ENCODE results near the gene LATS1. TPM values are rescaled to one million over a fixed set of nuclear protein-coding genes. Genes with fewer than 3 reads are reported as not detected.
A peak's percentile ranks its signal among the peaks of the same experiment; 100 is the strongest.
"Not testable (repeated sequence)": the region's sequence is repeated elsewhere in the genome, so short reads cannot be mapped to it uniquely, and the experiment has no call there.

Gene LATS1
- total and polyA plus RNA-seq, 3 experiments from 2014 or later, result 12.7 to 33.8 (median 29.7) TPM

- no peaks in the 10 kb centered on the region for H3K9me3 Mint-ChIP-seq
- H3K4me1 Mint-ChIP-seq, result peaks cover 19 to 44% (median 41%) of the 10 kb centered on the region in 3 donors
- DNase-seq, result no peak
- H3K4me1 ChIP-seq (ENCODE audit: insufficient read depth, low read length), result no peaks in the 10 kb centered on the region
- H3K27me3 ChIP-seq (ENCODE audit: insufficient read depth, low read length, poor library complexity, severe bottlenecking), result no peaks in the 10 kb centered on the region
- CTCF ChIA-PET, result no interaction called here
- H3K36me3 ChIP-seq (ENCODE audit: insufficient read depth, low read length), result peaks cover 19% of the 10 kb centered on the region
- peak overlapping the region in 2 of 8 donors; percentile 42 to 54 for H3K27ac Mint-ChIP-seq
- POLR2A ChIA-PET, result no interaction called here
- H3K27me3 Mint-ChIP-seq, result no peaks in the 10 kb centered on the region
- H3K36me3 Mint-ChIP-seq, result peaks cover 5 to 58% (median 13%) of the 10 kb centered on the region in 3 donors
- no peaks in the 10 kb centered on the region for H3K9me3 ChIP-seq (ENCODE audit: low read length)
- no peak overlapping the region for H3K27ac ChIP-seq (ENCODE audit: low read depth, low read length)
- no peak overlapping the region for H3K4me3 ChIP-seq (ENCODE audit: low read length)
- no peak overlapping the region for H3K4me3 Mint-ChIP-seq
Measured at GRCh38 chr6:149683256-149683859, 34.5 kb downstream of the LATS1 start.

GRCh38 chr6:149681845-149682244, 36.1 kb downstream of the LATS1 start:
- H3K27me3 ChIP-seq (ENCODE audit: insufficient read depth, low read length, poor library complexity, severe bottlenecking); POLR2A ChIA-PET; H3K9me3 ChIP-seq (ENCODE audit: low read length); DNase-seq; CTCF ChIA-PET; H3K4me1 ChIP-seq (ENCODE audit: insufficient read depth, low read length); H3K4me3 Mint-ChIP-seq; H3K27ac ChIP-seq (ENCODE audit: low read depth, low read length); H3K9me3 Mint-ChIP-seq; H3K4me3 ChIP-seq (ENCODE audit: low read length); H3K27ac Mint-ChIP-seq; H3K27me3 Mint-ChIP-seq: not testable (repeated sequence)
- peaks cover 24% of the 10 kb centered on the region for H3K36me3 ChIP-seq (ENCODE audit: insufficient read depth, low read length)
- H3K4me1 Mint-ChIP-seq, result peaks cover 20 to 37% (median 34%) of the 10 kb centered on the region in 3 donors
- H3K36me3 Mint-ChIP-seq, result peaks cover 5 to 64% (median 19%) of the 10 kb centered on the region in 3 donors

GRCh38 chr6:149681209-149681608, 36.7 kb downstream of the LATS1 start:
- Histone ChIP-seq H3K4me1 (ENCODE audit: insufficient read depth, low read length) (no peaks in the 10 kb centered on the region), H3K9me3 (ENCODE audit: low read length) (no peaks in the 10 kb centered on the region), H3K36me3 (ENCODE audit: insufficient read depth, low read length) (peaks cover 30% of the 10 kb centered on the region), H3K27ac (ENCODE audit: low read depth, low read length) (no peak overlapping the region), H3K27me3 (ENCODE audit: insufficient read depth, low read length, poor library complexity, severe bottlenecking) (no peaks in the 10 kb centered on the region), H3K4me3 (ENCODE audit: low read length) (no peak overlapping the region)
- H3K4me3 Mint-ChIP-seq, result no peak overlapping the region
- peak overlapping the region in 4 of 8 donors; percentile 33 to 72 (median 54) for H3K27ac Mint-ChIP-seq
- POLR2A ChIA-PET, result no interaction called here
- no peaks in the 10 kb centered on the region for H3K27me3 Mint-ChIP-seq
- peaks cover 5 to 63% (median 23%) of the 10 kb centered on the region in 3 donors for H3K36me3 Mint-ChIP-seq
- peaks cover 13 to 31% (median 28%) of the 10 kb centered on the region in 3 donors for H3K4me1 Mint-ChIP-seq
- H3K9me3 Mint-ChIP-seq, result no peaks in the 10 kb centered on the region
- CTCF ChIA-PET, result no interaction called here
- DNase-seq, result no peak

GRCh38 chr6:149680503-149680902, 37.4 kb downstream of the LATS1 start:
- no peaks in the 10 kb centered on the region for H3K9me3 Mint-ChIP-seq
- no peaks in the 10 kb centered on the region for H3K27me3 Mint-ChIP-seq
- ChIA-PET POLR2A (no interaction called here), CTCF (no interaction called here)
- Histone ChIP-seq H3K27me3 (ENCODE audit: insufficient read depth, low read length, poor library complexity, severe bottlenecking) (no peaks in the 10 kb centered on the region), H3K9me3 (ENCODE audit: low read length) (no peaks in the 10 kb centered on the region), H3K4me1 (ENCODE audit: insufficient read depth, low read length) (no peaks in the 10 kb centered on the region), H3K27ac (ENCODE audit: low read depth, low read length) (no peak overlapping the region), H3K4me3 (ENCODE audit: low read length) (no peak overlapping the region), H3K36me3 (ENCODE audit: insufficient read depth, low read length) (peaks cover 37% of the 10 kb centered on the region)
- no peak for DNase-seq
- H3K36me3 Mint-ChIP-seq, result peaks cover 5 to 65% (median 23%) of the 10 kb centered on the region in 3 donors
- no peak overlapping the region for H3K4me3 Mint-ChIP-seq
- H3K27ac Mint-ChIP-seq, result peak overlapping the region in 3 of 8 donors; percentile 22 to 57 (median 45)
- H3K4me1 Mint-ChIP-seq, result peaks cover 13 to 29% (median 25%) of the 10 kb centered on the region in 3 donors

- H3K27ac ChIP-seq (ENCODE audit: low read depth, low read length); H3K9me3 Mint-ChIP-seq; H3K4me1 Mint-ChIP-seq; DNase-seq; H3K4me1 ChIP-seq (ENCODE audit: insufficient read depth, low read length); H3K4me3 ChIP-seq (ENCODE audit: low read length); POLR2A ChIA-PET; CTCF ChIA-PET; H3K27me3 ChIP-seq (ENCODE audit: insufficient read depth, low read length, poor library complexity, severe bottlenecking); H3K27me3 Mint-ChIP-seq; H3K4me3 Mint-ChIP-seq; H3K9me3 ChIP-seq (ENCODE audit: low read length): not testable (repeated sequence)
- peaks cover 39% of the 10 kb centered on the region for H3K36me3 ChIP-seq (ENCODE audit: insufficient read depth, low read length)
- Mint-ChIP-seq H3K36me3 (peaks cover 4 to 78% (median 19%) of the 10 kb centered on the region in 3 donors), H3K27ac (peak overlapping the region in 2 of 8 donors; percentile 54 to 70)
Measured at GRCh38 chr6:149672265-149672664, 45.6 kb downstream of the LATS1 start.

GRCh38 chr6:149660028-149660427, 57.9 kb downstream of the LATS1 start:
- no peak for DNase-seq
- H3K27ac ChIP-seq (ENCODE audit: low read depth, low read length), result no peak overlapping the region
- H3K27me3 Mint-ChIP-seq, result no peaks in the 10 kb centered on the region
- H3K36me3 Mint-ChIP-seq, result peaks cover 0 to 55% (median 14%) of the 10 kb centered on the region in 3 donors
- H3K4me3 Mint-ChIP-seq, result no peak overlapping the region
- H3K4me1 ChIP-seq (ENCODE audit: insufficient read depth, low read length), result no peaks in the 10 kb centered on the region
- POLR2A ChIA-PET, result no interaction called here
- H3K4me1 Mint-ChIP-seq, result no peaks in the 10 kb centered on the region
- no peaks in the 10 kb centered on the region for H3K27me3 ChIP-seq (ENCODE audit: insufficient read depth, low read length, poor library complexity, severe bottlenecking)
- no peaks in the 10 kb centered on the region for H3K9me3 ChIP-seq (ENCODE audit: low read length)
- H3K9me3 Mint-ChIP-seq, result no peaks in the 10 kb centered on the region
- H3K36me3 ChIP-seq (ENCODE audit: insufficient read depth, low read length), result peaks cover 12% of the 10 kb centered on the region
- no peak overlapping the region for H3K4me3 ChIP-seq (ENCODE audit: low read length)
- CTCF ChIA-PET, result no interaction called here
- H3K27ac Mint-ChIP-seq, result no peak overlapping the region

GRCh38 chr6:149657441-149657840, 60.5 kb downstream of the LATS1 start:
- Histone ChIP-seq H3K36me3 (ENCODE audit: insufficient read depth, low read length) (peaks cover 3% of the 10 kb centered on the region), H3K27me3 (ENCODE audit: insufficient read depth, low read length, poor library complexity, severe bottlenecking) (no peaks in the 10 kb centered on the region), H3K27ac (ENCODE audit: low read depth, low read length) (no peak overlapping the region), H3K4me1 (ENCODE audit: insufficient read depth, low read length) (no peaks in the 10 kb centered on the region), H3K9me3 (ENCODE audit: low read length) (no peaks in the 10 kb centered on the region), H3K4me3 (ENCODE audit: low read length) (no peak overlapping the region)
- H3K27ac Mint-ChIP-seq, result peak overlapping the region in 1 of 8 donors; percentile 58
- H3K9me3 Mint-ChIP-seq, result no peaks in the 10 kb centered on the region
- CTCF ChIA-PET, result no interaction called here
- DNase-seq, result no peak
- no peaks in the 10 kb centered on the region for H3K4me1 Mint-ChIP-seq
- no peaks in the 10 kb centered on the region for H3K27me3 Mint-ChIP-seq
- H3K4me3 Mint-ChIP-seq, result no peak overlapping the region
- H3K36me3 Mint-ChIP-seq, result peaks cover 0 to 37% (median 7%) of the 10 kb centered on the region in 3 donors
- POLR2A ChIA-PET, result no interaction called here

- DNase-seq, result no peak
- H3K27ac Mint-ChIP-seq, result peak overlapping the region in 1 of 8 donors; percentile 49
- H3K4me3 ChIP-seq (ENCODE audit: low read length), result no peak overlapping the region
- ChIA-PET POLR2A (no interaction called here), CTCF (no interaction called here)
- H3K27me3 ChIP-seq (ENCODE audit: insufficient read depth, low read length, poor library complexity, severe bottlenecking), result no peaks in the 10 kb centered on the region
- H3K4me3 Mint-ChIP-seq, result peak overlapping the region in 1 of 7 donors; percentile 58
- H3K27me3 Mint-ChIP-seq, result peaks cover 0 to 1% of the 10 kb centered on the region in 2 donors
- H3K9me3 Mint-ChIP-seq, result no peaks in the 10 kb centered on the region
- H3K36me3 Mint-ChIP-seq, result peaks cover 0 to 9% (median 0%) of the 10 kb centered on the region in 3 donors
- no peak overlapping the region for H3K27ac ChIP-seq (ENCODE audit: low read depth, low read length)
- H3K4me1 Mint-ChIP-seq, result peaks cover 19 to 31% (median 27%) of the 10 kb centered on the region in 3 donors
- no peaks in the 10 kb centered on the region for H3K9me3 ChIP-seq (ENCODE audit: low read length)
- peaks cover 18% of the 10 kb centered on the region for H3K4me1 ChIP-seq (ENCODE audit: insufficient read depth, low read length)
- H3K36me3 ChIP-seq (ENCODE audit: insufficient read depth, low read length), result no peaks in the 10 kb centered on the region
Measured at GRCh38 chr6:149651056-149651455, 66.8 kb downstream of the LATS1 start.
